Ramos (cell line): Measurements from ENCODE around the gene MDP1.

Source experiments
- in situ Hi-C: fragments of 300-500 bp; cut with MboI; formaldehyde crosslinking; loops from one replicate; pipeline ENCODE4 v1.14.3; 2022; ENCODE audit warnings: low sequenced_read_pairs; ENCODE audit not compliant: unreplicated experiment

The MDP1 gene

DNA sequence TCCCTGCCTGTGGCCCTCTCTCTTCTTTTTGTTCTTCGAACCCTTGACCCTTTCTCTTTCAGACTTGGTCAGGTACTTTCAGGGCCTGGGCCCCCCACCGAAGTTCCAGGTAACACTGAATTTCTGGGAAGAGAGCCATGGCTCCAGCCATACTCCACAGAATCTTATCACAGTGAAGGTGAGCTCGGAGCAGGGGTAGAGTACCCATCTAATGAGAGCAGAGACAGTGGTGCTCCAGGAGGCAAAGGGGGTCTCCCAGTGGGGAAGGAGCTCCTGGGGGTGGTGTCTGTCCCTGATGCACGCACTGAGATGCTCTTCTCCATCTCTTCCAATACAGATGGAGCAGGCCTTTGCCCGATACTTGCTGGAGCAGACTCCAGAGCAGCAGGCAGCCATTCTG is 50.1 kb downstream of the MDP1 start:
- in situ Hi-C loops = loop anchor here (25.0 kb wide), 1 partner anchor 853 kb away; the partner anchor contains the start of genes BCL2L2, PABPN1 and PPP1R3E

DNA sequence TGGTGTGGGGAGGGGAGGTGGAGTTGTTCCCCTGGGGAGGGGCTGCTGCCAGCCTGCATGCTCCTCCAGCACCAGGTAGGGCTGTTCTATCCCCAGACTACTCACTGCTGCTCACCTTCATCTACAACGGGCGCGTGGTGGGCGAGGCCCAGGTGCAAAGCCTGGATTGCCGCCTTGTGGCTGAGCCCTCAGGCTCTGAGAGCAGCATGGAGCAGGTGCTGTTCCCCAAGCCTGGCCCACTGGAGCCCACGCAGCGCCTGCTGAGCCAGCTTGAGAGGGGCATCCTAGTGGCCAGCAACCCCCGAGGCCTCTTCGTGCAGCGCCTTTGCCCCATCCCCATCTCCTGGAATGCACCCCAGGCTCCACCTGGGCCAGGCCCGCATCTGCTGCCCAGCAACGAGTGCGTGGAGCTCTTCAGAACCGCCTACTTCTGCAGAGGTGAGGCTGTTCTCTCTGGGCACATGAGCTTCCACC is 51.3 kb downstream of the MDP1 start:
- in situ Hi-C loops = loop anchor here (25.0 kb wide), 1 partner anchor 852 kb away; the partner anchor contains the start of genes BCL2L2, PABPN1 and PPP1R3E
